Activated CD8-positive, alpha-beta memory T cell treated with anti-CD3 and anti-CD28 coated beads, Interleukin-2, amount 50 U/mL, for 4 hours (primary cell): Measurements from ENCODE around the gene COA5.
"Not testable (repeated sequence)": the region's sequence is repeated elsewhere in the genome, so short reads cannot be mapped to it uniquely, and the experiment has no call there.

ENCODE experiments used
- DNase-seq: peaks from one replicate; pipeline ENCODE4 v3.0.0-alpha.2; 2020

Gene COA5

GRCh38 chr2:98605076-98605475 is 3.2 kb downstream of the COA5 start:
- no peak for DNase-seq

- DNase-seq, result no peak
These were observed 3.8 kb downstream of the COA5 start for GRCh38 chr2:98604547-98604946.

GRCh38 chr2:98601532-98602132 is 6.7 kb downstream of the COA5 start:
- no peak for DNase-seq

- no peak for DNase-seq
These were observed 9.4 kb downstream of the COA5 start for GRCh38 chr2:98598781-98599428.

- not testable (repeated sequence) for DNase-seq
These were observed 13.6 kb downstream of the COA5 start for GRCh38 chr2:98594665-98595064.

- no peak for DNase-seq
These were observed 15.7 kb downstream of the COA5 start for GRCh38 chr2:98592565-98592964.

- no peak for DNase-seq
These were observed 18.8 kb downstream of the COA5 start for GRCh38 chr2:98589489-98589888.

- DNase-seq, result no peak
These were observed 19.4 kb downstream of the COA5 start for GRCh38 chr2:98588880-98589431.

DNA sequence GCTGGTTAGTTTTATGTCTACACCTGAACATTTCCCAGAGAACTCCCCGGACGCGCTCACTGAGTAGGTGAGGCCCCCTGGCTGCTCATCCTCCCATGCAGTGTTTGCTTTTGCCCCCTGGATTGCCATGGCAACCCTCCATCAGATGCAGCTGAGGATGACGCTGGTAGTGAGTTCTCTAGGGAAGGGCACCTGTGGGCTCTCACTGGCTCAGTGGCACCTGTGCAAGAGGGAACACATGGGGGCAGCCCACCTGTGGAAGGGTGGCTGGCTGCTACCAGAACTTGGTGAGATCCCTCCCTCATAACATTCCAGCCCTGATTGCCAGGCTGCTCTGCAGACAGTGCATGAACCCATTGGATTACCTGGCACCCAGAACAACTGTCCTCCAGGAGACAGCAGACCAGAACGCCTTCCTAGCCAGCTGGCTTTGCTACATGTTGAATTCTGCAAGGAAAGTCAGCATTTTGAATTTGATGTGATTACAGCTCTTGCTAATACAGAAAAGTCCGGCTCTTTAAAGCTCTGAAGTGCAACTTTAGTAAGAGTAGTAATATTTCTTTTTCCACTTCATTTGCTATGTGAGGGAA is 21.7 kb downstream of the COA5 start:
- no peak for DNase-seq

- DNase-seq, result no peak
These were observed 22.9 kb downstream of the COA5 start for GRCh38 chr2:98585386-98585785.

GRCh38 chr2:98583816-98584618 is 24.3 kb downstream of the COA5 start:
- DNase-seq, result no peak

- DNase-seq, result no peak
These were observed 25.0 kb downstream of the COA5 start for GRCh38 chr2:98583276-98583675.

- no peak for DNase-seq
These were observed 25.8 kb downstream of the COA5 start for GRCh38 chr2:98582523-98582922.

DNA sequence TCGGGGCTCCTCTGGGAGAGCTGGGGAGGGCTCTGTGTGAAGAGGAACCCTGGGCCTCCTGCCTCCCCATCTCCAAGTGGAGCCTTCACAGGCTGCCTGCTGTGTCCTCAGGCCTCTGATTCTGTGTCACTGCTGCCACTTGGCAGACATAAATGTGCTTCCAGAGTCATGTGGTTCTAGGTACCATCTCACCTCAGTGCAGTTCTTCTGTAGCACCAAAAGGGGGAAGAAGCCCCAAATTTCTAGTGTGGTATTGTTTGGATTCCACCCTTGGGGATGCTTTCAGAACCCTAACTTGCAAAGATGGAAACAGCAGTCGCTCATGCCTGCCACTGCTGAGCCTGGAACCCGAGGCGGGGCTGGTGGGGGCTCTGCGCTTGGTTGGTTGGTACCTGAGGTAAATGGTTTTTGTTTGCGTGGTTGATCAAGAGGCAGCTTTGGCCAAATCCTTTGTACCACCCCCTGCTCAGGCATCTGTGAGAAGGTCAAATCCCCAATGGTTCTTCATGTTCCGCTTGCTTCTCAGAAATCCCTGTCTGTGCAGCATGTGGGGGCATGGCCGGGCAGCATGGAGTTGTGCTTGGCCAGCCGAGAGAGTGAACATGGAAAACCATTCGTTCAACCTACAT is 27.5 kb downstream of the COA5 start:
- no peak for DNase-seq

DNA sequence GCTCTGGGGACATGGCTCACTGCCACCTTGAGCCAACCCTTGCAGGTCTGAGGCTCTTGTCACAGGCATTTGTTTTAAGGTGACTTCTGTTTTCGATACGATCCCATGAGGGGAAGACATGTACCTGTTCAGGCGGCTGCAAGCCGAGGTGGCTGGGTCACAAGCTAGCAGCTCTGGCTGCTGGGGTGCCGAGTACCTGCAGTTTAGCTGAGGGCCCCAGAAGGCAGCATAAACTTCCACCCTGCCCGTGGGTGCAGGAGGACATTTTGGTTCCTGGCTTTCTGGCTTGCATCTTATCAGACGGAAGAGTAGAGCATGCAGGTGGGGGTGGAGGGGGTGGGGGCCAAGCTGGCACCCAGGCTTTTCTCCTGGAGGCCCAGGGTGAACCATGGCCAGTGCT is 28.4 kb downstream of the COA5 start:
- DNase-seq, result no peak

DNA sequence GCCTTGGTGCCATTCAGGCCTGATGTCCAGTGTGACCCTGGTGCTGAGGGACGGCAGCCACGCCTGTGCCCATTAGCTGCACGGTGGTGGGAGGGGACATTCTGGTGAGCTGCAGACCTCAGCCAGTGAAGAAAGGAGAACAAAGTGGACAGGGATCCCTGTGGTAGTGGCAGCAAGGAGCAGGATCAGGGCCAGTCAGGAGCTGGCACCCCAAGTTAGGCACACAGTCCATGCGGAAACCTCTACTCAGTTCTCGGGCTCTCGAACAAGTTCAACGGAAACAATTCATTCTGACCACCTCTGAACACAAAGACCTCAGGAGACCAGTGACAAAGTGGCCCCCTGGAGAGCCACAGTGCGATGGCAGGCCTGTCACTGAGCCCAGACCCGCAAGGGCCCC is 30.1 kb downstream of the COA5 start:
- no peak for DNase-seq

GRCh38 chr2:98577313-98577712 is 31.0 kb downstream of the COA5 start:
- DNase-seq, result no peak

DNA sequence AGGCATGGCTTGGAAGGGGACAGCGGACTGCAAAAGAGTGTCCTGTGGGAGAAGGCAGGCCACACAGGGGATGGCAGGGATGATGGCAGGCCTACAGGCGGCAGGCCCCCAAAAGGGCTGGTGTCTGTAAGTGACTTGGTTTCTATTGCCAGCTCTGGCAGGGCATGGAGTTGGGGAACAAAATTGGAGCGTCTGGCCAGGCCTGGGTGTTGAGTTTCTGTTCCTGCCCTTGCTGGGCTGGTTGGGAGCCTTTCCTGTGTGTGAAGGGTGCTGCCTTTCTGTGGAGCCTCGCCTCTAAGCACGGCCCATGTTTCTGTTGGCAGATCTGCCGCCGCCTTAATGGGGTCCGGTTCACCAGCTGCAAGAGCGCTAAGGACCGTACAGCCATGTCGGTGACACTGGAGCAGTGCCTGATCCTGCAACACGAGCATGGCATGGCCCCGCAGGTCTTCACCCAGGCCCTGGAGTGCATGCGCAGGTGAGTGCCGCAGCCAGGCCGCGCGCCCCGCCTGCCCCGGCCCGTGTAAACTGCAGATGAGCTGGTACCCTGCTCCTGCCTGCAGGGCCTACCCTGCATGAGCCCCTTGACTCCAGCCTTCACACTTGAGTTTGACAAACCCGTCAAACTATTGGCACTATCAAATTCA is 31.5 kb downstream of the COA5 start:
- DNase-seq, result no peak

GRCh38 chr2:98573426-98573825 is 34.9 kb downstream of the COA5 start:
- DNase-seq, result no peak

DNA sequence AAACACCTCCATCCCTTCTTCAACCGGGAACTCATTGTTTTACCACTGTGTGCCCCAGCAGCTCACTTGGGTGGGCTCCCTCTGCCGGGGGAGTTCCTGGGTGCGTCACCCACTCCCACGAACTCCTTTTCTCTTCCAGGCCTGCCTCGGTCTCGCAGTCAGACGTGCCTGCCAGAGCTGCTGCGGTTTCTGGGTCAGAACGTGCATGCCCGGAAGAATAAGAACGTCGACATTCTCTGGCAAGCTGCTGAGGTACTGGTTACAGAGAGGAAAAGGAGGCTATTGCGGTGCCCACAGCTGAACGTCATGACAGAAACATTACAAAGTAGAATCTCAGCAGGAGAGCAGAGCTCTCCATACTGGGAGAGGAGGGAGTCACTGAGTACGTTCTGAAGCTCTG is 35.6 kb downstream of the COA5 start:
- no peak for DNase-seq

- DNase-seq, result no peak
These were observed 36.1 kb downstream of the COA5 start for GRCh38 chr2:98572211-98572610.

- DNase-seq, result no peak
These were observed 36.5 kb downstream of the COA5 start for GRCh38 chr2:98571796-98572195.
